Stimulated activated naive CD8-positive, alpha-beta T cell treated with anti-CD3 and anti-CD28 coated beads, Interleukin-15, amount 100 ng/mL, for 72 hours (primary cell): ENCODE measurements around the gene PTPRD.

Source experiments
- ATAC-seq: fragments of 150-1000 bp; cut with Tn5 transposase; 2 replicates; pipeline ENCODE4 v1.10.0; 2021; ENCODE audit warnings: mild to moderate bottlenecking, moderate library complexity
- DNase-seq, 2 donors: peaks; one replicate each; pipeline ENCODE4 v3.0.0; 2021 to 2022
- H3K27ac Mint-ChIP-seq, 2 donors: one replicate each; pipeline ENCODE4 v1.8.0; 2022; ENCODE audit warnings: mild to moderate bottlenecking in 2 of 2, mixed read lengths in 2 of 2, moderate library complexity in 2 of 2
- H3K27me3 Mint-ChIP-seq: one replicate; pipeline ENCODE4 v1.8.0; 2022; ENCODE audit warnings: mixed read lengths
- H3K4me1 Mint-ChIP-seq: one replicate; pipeline ENCODE4 v1.8.0; 2022; ENCODE audit warnings: mild to moderate bottlenecking, mixed read lengths
- H3K4me3 Mint-ChIP-seq, 2 donors: one replicate each; pipeline ENCODE4 v1.8.0; 2022; ENCODE audit warnings: mild to moderate bottlenecking in 2 of 2, mixed read lengths in 2 of 2, moderate library complexity in 1 of 2
- H3K9me3 Mint-ChIP-seq, 2 donors: one replicate each; pipeline ENCODE4 v1.8.0; 2022; ENCODE audit warnings: mixed read lengths in 2 of 2

PTPRD gene

DNA sequence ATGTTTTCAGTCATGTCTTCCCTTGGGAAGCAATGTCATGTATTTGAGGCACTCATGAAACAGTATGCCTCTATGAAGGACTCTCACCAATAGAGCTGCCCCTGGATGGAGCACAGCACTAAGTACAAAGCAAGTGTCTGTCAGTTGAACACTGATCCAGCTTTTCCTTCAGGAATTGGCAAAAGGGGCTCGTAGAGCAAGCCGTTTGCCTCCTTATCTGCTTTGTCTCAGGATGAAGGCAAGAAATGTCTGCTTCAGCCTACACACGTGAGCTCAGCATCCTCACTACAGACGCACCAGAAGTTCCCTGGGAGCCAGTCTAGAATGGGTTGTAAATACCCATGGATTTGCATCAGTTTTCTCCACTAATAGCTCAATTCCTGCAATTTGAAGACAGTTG, 2070.3 kb downstream of the PTPRD start:
- H3K27ac Mint-ChIP-seq, result no peak overlapping the region
- H3K27me3 Mint-ChIP-seq, result no peaks in the 10 kb centered on the region
- H3K4me3 Mint-ChIP-seq, result no peak overlapping the region
- H3K4me1 Mint-ChIP-seq, result no peaks in the 10 kb centered on the region
- ATAC-seq (no peak), DNase-seq (no peak)
- no peaks in the 10 kb centered on the region for H3K9me3 Mint-ChIP-seq

GRCh38 chr9:8539681-8540197, 2073.1 kb downstream of the PTPRD start:
- no peaks in the 10 kb centered on the region for H3K9me3 Mint-ChIP-seq
- no peak overlapping the region for H3K27ac Mint-ChIP-seq
- DNase-seq (no peak), ATAC-seq (no peak)
- H3K27me3 Mint-ChIP-seq, result no peaks in the 10 kb centered on the region
- no peaks in the 10 kb centered on the region for H3K4me1 Mint-ChIP-seq
- H3K4me3 Mint-ChIP-seq, result no peak overlapping the region

DNA sequence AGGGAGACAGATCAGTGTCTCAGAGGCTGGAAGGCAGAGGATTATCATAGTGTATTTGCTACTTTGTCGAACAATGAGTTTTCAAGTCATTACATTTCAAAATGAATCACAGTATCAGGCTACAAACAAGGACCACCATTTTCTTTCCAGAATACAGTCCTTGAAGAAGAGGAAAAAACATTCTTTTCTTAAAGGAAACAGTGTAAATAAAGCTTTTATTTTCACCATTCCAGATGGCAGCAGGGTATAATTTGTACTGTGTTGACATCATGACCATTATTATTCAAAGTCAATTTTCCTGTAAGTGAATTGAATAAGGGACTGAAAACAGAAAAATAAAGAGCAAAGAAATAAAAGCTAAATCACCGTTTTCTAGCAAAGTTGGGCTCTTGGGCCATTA, 2076.0 kb downstream of the PTPRD start:
- Mint-ChIP-seq H3K4me3 (no peak overlapping the region), H3K9me3 (no peaks in the 10 kb centered on the region), H3K27me3 (no peaks in the 10 kb centered on the region), H3K4me1 (no peaks in the 10 kb centered on the region), H3K27ac (no peak overlapping the region)
- ATAC-seq (no peak), DNase-seq (no peak)

DNA sequence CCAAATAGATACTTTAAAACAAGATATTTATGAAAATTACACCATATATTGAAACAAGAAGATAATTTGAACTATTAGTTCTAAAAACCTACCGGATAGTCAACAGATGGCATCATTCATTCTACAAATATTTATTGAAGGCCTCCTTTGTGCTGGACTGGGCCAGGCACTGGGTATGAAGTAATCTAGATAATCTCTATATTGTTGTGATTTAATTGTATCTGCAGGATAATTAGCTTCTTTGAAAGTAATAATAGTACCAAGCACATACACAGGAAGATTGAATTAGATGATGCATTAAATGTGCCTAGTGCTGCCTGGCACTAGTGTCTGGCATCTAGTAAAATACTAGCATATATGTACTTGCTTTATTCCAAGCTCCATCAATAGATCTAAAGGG, 2078.0 kb downstream of the PTPRD start:
- Mint-ChIP-seq H3K27me3 (no peaks in the 10 kb centered on the region), H3K9me3 (no peaks in the 10 kb centered on the region), H3K4me1 (no peaks in the 10 kb centered on the region), H3K27ac (no peak overlapping the region), H3K4me3 (no peak overlapping the region)
- DNase-seq, result no peak
- no peak for ATAC-seq

GRCh38 chr9:8533681-8534080, 2079.1 kb downstream of the PTPRD start:
- no peak for DNase-seq
- no peaks in the 10 kb centered on the region for H3K27me3 Mint-ChIP-seq
- no peaks in the 10 kb centered on the region for H3K4me1 Mint-ChIP-seq
- H3K4me3 Mint-ChIP-seq, result no peak overlapping the region
- no peak for ATAC-seq
- H3K9me3 Mint-ChIP-seq, result no peaks in the 10 kb centered on the region
- no peak overlapping the region for H3K27ac Mint-ChIP-seq

- Mint-ChIP-seq H3K9me3 (no peaks in the 10 kb centered on the region), H3K27ac (no peak overlapping the region), H3K4me3 (no peak overlapping the region), H3K27me3 (no peaks in the 10 kb centered on the region), H3K4me1 (no peaks in the 10 kb centered on the region)
- DNase-seq (no peak), ATAC-seq (no peak)
Observed at GRCh38 chr9:8531826-8532415, 2080.9 kb downstream of the PTPRD start.

DNA sequence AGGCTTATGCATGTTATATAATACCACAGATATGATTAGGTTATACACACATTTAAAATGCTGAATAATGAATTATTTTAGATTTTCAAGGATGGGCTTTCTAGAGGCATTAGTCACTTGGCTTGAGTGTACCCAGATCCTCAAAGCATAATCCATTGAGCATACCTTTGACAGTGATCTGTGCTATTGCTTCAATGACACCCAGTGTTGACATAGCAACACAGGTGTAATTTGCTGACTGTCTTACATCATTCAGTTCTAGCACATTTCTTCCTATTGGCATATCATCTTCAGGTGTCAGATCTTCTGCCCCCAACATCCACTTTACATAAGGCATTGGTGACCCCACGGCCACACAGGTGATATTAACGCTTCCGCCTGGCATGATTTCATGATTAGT, 2091.7 kb downstream of the PTPRD start:
- peaks cover 8% of the 10 kb centered on the region for H3K27me3 Mint-ChIP-seq

GRCh38 chr9:8515748-8516147, 2097.1 kb downstream of the PTPRD start:
- H3K9me3 Mint-ChIP-seq, result no peaks in the 10 kb centered on the region
- no peak overlapping the region for H3K27ac Mint-ChIP-seq
- ATAC-seq (no peak), DNase-seq (no peak)
- H3K4me1 Mint-ChIP-seq, result no peaks in the 10 kb centered on the region
- H3K4me3 Mint-ChIP-seq, result no peak overlapping the region
- H3K27me3 Mint-ChIP-seq, result no peaks in the 10 kb centered on the region

More for the DNA sequence above, 2091.7 kb downstream of the PTPRD start:
- Mint-ChIP-seq H3K27ac (no peak overlapping the region), H3K9me3 (no peaks in the 10 kb centered on the region), H3K4me1 (no peaks in the 10 kb centered on the region), H3K4me3 (no peak overlapping the region)
- DNase-seq (no peak), ATAC-seq (no peak)

DNA sequence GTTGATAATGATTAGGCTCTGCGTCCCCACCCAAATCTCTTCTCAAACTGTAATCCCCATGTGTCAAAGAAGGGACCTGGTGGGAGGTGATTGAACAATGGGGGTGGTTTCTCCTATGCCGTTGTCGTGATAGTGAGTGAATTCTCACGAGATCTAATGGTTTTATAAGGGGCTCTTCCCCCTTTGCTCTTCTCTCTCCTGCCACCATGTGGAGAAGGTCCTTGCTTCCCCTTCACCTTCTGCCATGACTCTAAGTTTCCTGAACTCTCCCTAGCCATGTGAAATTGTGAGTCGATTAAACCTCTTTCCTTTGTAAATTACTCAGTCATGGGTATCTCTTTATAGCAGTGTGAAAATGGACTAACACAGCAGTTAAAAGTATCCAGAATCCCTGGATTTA, 2098.0 kb downstream of the PTPRD start:
- Mint-ChIP-seq H3K27ac (no peak overlapping the region), H3K9me3 (no peaks in the 10 kb centered on the region), H3K4me3 (no peak overlapping the region), H3K27me3 (no peaks in the 10 kb centered on the region), H3K4me1 (no peaks in the 10 kb centered on the region)
- DNase-seq (no peak), ATAC-seq (no peak)

DNA sequence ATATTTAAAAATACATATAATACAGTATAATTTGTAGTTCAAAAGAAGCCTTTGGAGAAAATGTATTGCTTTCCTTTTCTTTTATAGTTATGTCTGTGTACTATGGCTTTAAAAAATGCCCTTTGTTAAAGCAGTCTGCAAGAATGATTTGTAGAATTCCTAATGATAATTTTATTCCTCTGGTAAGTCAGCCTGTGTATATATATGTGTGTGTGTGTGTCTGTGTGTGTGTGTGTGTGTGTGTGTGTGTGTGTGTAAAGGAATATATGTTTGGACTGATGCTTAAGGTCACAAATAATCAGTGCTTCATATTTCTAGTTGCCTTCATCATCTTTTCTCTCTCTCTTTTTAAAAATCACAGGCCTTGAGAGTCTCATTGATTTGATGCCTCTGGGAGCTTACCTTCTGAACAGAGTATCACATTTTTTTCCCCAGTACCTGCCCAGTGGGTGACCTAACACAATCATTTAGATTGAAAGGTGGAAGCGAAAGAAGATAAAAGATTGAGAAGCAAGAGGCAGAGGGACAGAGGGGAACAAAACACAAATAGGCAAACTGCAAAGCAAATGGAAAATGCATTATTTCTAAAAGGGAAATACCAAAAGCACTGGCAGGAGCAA, 2104.0 kb downstream of the PTPRD start:
- H3K27me3 Mint-ChIP-seq, result no peaks in the 10 kb centered on the region
- ATAC-seq (no peak), DNase-seq (no peak)
- H3K27ac Mint-ChIP-seq, result no peak overlapping the region
- H3K4me3 Mint-ChIP-seq, result no peak overlapping the region
- H3K9me3 Mint-ChIP-seq, result no peaks in the 10 kb centered on the region
- no peaks in the 10 kb centered on the region for H3K4me1 Mint-ChIP-seq

DNA sequence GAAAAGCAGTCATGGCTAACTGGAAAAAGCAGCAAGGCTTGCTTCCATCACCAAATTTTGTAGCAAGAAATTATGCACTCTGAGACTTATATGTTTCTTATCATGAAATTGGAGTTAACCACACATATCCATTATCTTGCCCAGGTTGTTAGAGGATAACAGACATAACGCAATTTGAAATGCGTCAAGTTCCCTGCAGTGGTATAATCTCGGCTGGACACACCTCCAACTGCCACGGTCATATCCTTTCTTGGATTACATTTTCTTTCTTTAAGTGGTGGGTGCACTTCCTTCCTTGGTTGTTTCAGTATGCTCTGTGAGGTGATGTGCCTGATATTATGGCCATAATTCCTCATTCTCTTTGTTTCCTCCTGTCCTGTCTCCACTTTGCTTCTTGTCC, 2118.2 kb downstream of the PTPRD start:
- Mint-ChIP-seq H3K9me3 (no peaks in the 10 kb centered on the region), H3K27me3 (no peaks in the 10 kb centered on the region), H3K4me3 (no peak overlapping the region), H3K4me1 (no peaks in the 10 kb centered on the region), H3K27ac (peak overlapping the region in 1 of 2 donors; percentile 54)
- DNase-seq, result no peak
- ATAC-seq, result no peak

DNA sequence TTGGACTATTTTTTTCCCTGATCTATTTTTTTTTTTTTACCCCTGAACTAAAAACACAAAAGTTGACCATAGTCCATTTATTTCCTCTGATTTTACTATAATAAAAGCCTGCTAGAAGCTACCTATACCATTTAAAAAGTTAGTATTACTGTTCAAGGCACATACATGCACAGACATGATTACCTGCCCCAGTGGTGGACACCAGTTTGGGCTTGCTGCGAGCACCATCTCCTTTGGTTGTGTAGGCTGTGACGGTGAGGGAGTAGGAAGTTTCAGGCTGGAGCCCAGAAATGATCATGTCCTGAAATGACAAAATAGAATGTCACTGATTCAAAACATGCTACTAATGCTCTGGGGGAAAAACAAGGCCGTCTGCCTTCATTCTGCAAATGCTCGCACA, 2120.1 kb downstream of the PTPRD start:
- no peaks in the 10 kb centered on the region for H3K9me3 Mint-ChIP-seq

GRCh38 chr9:8492024-8492423, 2120.8 kb downstream of the PTPRD start:
- no peaks in the 10 kb centered on the region for H3K9me3 Mint-ChIP-seq
- no peak overlapping the region for H3K27ac Mint-ChIP-seq
- ATAC-seq, result no peak
- no peak overlapping the region for H3K4me3 Mint-ChIP-seq
- H3K4me1 Mint-ChIP-seq, result no peaks in the 10 kb centered on the region
- no peaks in the 10 kb centered on the region for H3K27me3 Mint-ChIP-seq
- no peak for DNase-seq

More for the DNA sequence above, 2120.1 kb downstream of the PTPRD start:
- no peaks in the 10 kb centered on the region for H3K4me1 Mint-ChIP-seq
- H3K27me3 Mint-ChIP-seq, result no peaks in the 10 kb centered on the region
- no peak for DNase-seq
- no peak overlapping the region for H3K27ac Mint-ChIP-seq
- H3K4me3 Mint-ChIP-seq, result no peak overlapping the region
- ATAC-seq, result no peak

GRCh38 chr9:8491563-8491962, 2121.2 kb downstream of the PTPRD start:
- no peaks in the 10 kb centered on the region for H3K27me3 Mint-ChIP-seq
- DNase-seq (no peak), ATAC-seq (no peak)
- no peaks in the 10 kb centered on the region for H3K9me3 Mint-ChIP-seq
- no peak overlapping the region for H3K4me3 Mint-ChIP-seq
- H3K27ac Mint-ChIP-seq, result no peak overlapping the region
- no peaks in the 10 kb centered on the region for H3K4me1 Mint-ChIP-seq

DNA sequence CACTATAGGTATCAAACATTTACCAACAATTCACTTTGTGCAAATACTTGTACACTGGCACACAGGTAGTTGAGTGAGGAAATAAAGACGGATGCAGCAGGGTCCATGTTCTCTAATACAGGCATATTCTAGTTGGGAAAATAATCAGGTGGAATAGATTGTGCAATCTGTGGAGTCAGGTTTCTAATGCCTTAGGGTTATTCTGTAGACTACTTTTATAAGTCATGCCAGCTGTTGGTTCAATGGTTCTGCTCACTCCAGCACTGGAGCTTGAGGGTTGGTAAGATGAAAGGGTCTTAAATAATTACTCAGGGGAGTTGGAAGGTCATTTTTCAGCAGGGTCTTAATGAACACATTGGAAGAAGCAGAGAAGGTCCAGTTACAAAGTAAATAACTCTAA, 2123.0 kb downstream of the PTPRD start:
- Mint-ChIP-seq H3K27me3 (no peaks in the 10 kb centered on the region), H3K4me3 (no peak overlapping the region), H3K27ac (no peak overlapping the region), H3K9me3 (no peaks in the 10 kb centered on the region), H3K4me1 (no peaks in the 10 kb centered on the region)
- DNase-seq (no peak), ATAC-seq (no peak)

DNA sequence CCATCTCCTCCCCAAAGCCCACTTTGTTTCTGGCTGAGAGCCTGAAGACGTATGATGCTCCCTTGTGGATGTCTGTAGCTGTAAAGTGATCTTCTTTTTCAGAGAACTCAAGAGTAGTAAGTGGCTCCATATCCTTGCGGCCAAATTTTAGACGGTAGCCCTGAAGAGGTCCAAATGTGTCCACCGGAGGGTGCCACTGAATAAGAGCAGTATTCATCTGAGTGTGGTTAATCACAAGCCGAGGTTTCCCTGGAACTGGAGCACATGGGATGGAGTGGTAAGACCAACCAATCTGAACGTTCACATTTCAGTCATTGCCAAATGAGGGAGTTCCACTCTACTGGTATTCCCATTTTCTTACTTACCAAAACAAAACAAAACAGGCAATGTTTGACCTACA, 2126.7 kb downstream of the PTPRD start:
- Mint-ChIP-seq H3K27me3 (no peaks in the 10 kb centered on the region), H3K4me1 (no peaks in the 10 kb centered on the region), H3K27ac (no peak overlapping the region), H3K9me3 (no peaks in the 10 kb centered on the region), H3K4me3 (no peak overlapping the region)
- no peak for ATAC-seq
- no peak for DNase-seq
